Panc1 (cell line): ENCODE measurements around the gene SLC9C1. TPM values are rescaled to one million over a fixed set of nuclear protein-coding genes. Genes with fewer than 3 reads are reported as not detected.

ENCODE experiments used
- ATAC-seq: fragments of 200-7000 bp; cut with Tn5 transposase; 2 replicates; pipeline ENCODE4 v1.9.1; 2020; ENCODE audit warnings: mild to moderate bottlenecking, moderate library complexity
- BruUV-seq: library from RNA; stranded (reverse); fragments of 400-500 nt; replicated peaks from 2 replicates; lab custom pipeline; 2021; lab: Mats Ljungman, UMichigan
- CTCF ChIA-PET: fragments of 300-600 bp; sonication (Branson Sonifier 250); formaldehyde crosslinking; loops from one replicate; lab custom pipeline; 2022; ENCODE audit warnings: antibody characterized with exemption; lab: Charles Lee
- POLR2A ChIA-PET: fragments of 300-600 bp; sonication (Branson Sonifier 250); formaldehyde crosslinking; loops from one replicate; lab custom pipeline; 2022; ENCODE audit warnings: antibody characterized with exemption; lab: Charles Lee
- DNase-seq: peaks from one replicate; pipeline ENCODE4 v3.0.0-alpha.2; 2010; ENCODE audit warnings: low read depth, low spot score
- H3K27ac ChIP-seq: 2 replicates; pipeline ENCODE4 v1.5.1; 2011; ENCODE audit warnings: mild to moderate bottlenecking, low read length, inconsistent platforms
- H3K27me3 ChIP-seq: fragments of 200-500 bp; sonication (Bioruptor generic); 2 replicates; pipeline ENCODE4 v1.6.0; 2014; ENCODE audit warnings: low read length, inconsistent platforms; ENCODE audit not compliant: control insufficient read depth, insufficient read depth
- H3K36me3 ChIP-seq: fragments of 200-500 bp; sonication (Bioruptor generic); 2 replicates; pipeline ENCODE4 v1.5.1; 2014; ENCODE audit warnings: inconsistent platforms, mild to moderate bottlenecking, low read length, moderate library complexity; ENCODE audit not compliant: control insufficient read depth, insufficient read depth
- H3K4me1 ChIP-seq: 2 replicates; pipeline ENCODE4 v1.5.1; 2011; ENCODE audit warnings: inconsistent platforms, mild to moderate bottlenecking, low read length, moderate library complexity; ENCODE audit not compliant: control insufficient read depth, insufficient read depth
- H3K4me3 ChIP-seq, 2 experiments: 2 replicates each; pipeline ENCODE4 v1.5.1; 2011 to 2012; ENCODE audit warnings: low read depth in 2 of 2, low read length in 2 of 2, mild to moderate bottlenecking in 2 of 2, inconsistent platforms in 1 of 2, moderate library complexity in 1 of 2
- H3K9me3 ChIP-seq: fragments of 200-500 bp; sonication (Bioruptor generic); 2 replicates; pipeline ENCODE4 v1.5.1; 2014; ENCODE audit warnings: low read depth, mild to moderate bottlenecking, inconsistent platforms, low read length, moderate library complexity; ENCODE audit not compliant: control insufficient read depth, insufficient read depth
- POLR2AphosphoS5 ChIP-seq: IDR thresholded peaks from 2 replicates; pipeline ENCODE4 v1.6.1; 2012; ENCODE audit warnings: mild to moderate bottlenecking, low read depth, low read length, moderate library complexity
- SIN3A ChIP-seq: IDR thresholded peaks from 2 replicates; pipeline ENCODE4 v1.6.1; 2012; ENCODE audit warnings: low read depth, mild to moderate bottlenecking, low read length, moderate library complexity, borderline replicate concordance; ENCODE audit not compliant: insufficient read depth
- TCF7L2 ChIP-seq: IDR thresholded peaks from 2 replicates; pipeline ENCODE4 v1.6.1; 2011; ENCODE audit warnings: mild to moderate bottlenecking, low read depth, low read length, inconsistent platforms
- in situ Hi-C: cut with HindIII; loops from 2 replicates; pipeline ENCODE4 v1.10.0; 2016; ENCODE audit warnings: low sequenced_read_pairs, low pct_unique_long_range_greater_than_20kb
- intact Hi-C: fragments of 100-400 bp; cut with micrococcal nuclease; formaldehyde crosslinking; loops from one replicate; pipeline ENCODE4 v1.10.0; 2022; ENCODE audit not compliant: unreplicated experiment
- total RNA-seq: library from RNA; stranded (reverse); gene quantifications from one replicate; pipeline ENCODE4 v1.2.1, GENCODE V29; 2021; ENCODE audit not compliant: unreplicated experiment
- TF ChIP-seq, protein P1 (sequence below), 2 experiments: IDR thresholded peaks; 2 replicates each; pipeline ENCODE4 v1.6.1; 2011 to 2012; ENCODE audit warnings: low read depth in 2 of 2, control low read depth in 1 of 2, low read length in 1 of 2, mild to moderate bottlenecking in 1 of 2, moderate library complexity in 1 of 2; ENCODE audit not compliant: insufficient read depth in 1 of 2
- TF ChIP-seq, protein P2 (sequence below): fragments of 450-650 bp; IDR thresholded peaks from 2 replicates; pipeline ENCODE4 v1.5.1; 2017; ENCODE audit warnings: mild to moderate bottlenecking

SLC9C1 gene
- total RNA-seq, 1 experiment from 2014 or later = not detected

DNA sequence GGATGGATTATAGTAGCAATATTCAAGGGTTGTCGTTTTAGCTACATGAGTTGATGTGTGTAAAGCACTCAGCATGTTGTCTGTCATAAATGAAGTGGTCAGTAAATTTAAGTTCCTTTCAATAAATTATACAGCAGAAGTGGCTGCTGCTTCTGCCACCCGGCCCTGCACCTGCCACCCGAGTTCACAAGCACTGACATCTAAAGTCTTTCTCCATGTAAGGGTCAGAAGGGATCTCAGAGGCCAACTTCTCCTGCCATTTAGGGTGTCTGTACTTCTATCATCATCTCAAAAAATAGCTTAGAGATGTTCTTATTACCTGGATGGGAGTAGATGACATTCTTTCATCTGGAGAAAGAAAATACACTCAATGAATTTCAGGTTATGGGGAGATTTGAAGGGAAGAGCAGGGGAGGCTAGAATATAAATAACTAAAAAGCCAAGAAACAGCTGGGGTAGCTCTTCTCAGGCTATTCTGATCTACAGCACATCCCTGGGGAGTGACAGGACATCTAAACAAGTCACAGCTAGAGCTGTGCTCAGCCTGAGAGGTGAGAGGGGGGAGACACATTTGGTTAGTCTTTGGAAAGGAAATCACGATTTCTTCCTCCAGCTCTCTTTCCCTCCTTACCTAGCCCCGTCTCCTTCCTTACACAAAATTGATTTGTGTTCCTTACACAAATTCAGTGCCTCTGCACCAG, 169.0 kb downstream of the SLC9C1 start:
- Histone ChIP-seq H3K9me3 (no peaks in the 10 kb centered on the region), H3K27ac (no peak overlapping the region), H3K36me3 (no peaks in the 10 kb centered on the region), H3K4me1 (no peaks in the 10 kb centered on the region; the same call in 1 of the 2 replicates), H3K4me3 (no peak overlapping the region), H3K27me3 (no peaks in the 10 kb centered on the region)
- DNase-seq (no peak), ATAC-seq (no peak)
- POLR2A ChIA-PET = no interaction called here
- no TSS peak for BruUV-seq
- TF ChIP-seq POLR2AphosphoS5 (no peak), TCF7L2 (no peak)
- CTCF ChIA-PET = no interaction called here
- in situ Hi-C loops = no loop called here
- intact Hi-C loops = no loop called here

DNA sequence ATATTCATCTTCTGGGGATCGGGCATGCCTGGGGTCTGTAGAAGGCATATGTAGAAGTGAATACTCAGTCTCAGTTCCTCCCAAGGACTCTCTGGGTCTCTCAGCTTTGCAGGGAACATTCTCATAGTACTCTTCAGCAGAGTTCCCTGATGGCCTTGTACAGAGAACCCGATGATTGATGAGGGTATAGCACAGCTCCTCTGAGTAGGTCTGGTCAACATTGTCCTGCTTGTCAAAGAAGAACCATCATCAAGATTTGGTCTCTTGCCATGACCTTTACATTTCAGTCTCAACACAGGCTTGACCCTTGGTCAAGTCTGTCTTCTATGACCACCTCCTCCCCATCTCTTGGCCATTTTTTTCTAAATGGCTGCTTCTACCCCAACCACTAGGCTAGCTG, 170.5 kb downstream of the SLC9C1 start:
- ATAC-seq = no peak
- DNase-seq = no peak
- H3K9me3 ChIP-seq = no peaks in the 10 kb centered on the region
- H3K27me3 ChIP-seq = no peaks in the 10 kb centered on the region
- no peak overlapping the region for H3K4me3 ChIP-seq
- no peaks in the 10 kb centered on the region; the same call in 1 of the 2 replicates for H3K4me1 ChIP-seq
- in situ Hi-C loops (no loop called here), intact Hi-C loops (no loop called here)
- POLR2A ChIA-PET = no interaction called here
- TF ChIP-seq POLR2AphosphoS5 (no peak), SIN3A (no peak), TCF7L2 (no peak)
- TF ChIP-seq, protein P1, sequence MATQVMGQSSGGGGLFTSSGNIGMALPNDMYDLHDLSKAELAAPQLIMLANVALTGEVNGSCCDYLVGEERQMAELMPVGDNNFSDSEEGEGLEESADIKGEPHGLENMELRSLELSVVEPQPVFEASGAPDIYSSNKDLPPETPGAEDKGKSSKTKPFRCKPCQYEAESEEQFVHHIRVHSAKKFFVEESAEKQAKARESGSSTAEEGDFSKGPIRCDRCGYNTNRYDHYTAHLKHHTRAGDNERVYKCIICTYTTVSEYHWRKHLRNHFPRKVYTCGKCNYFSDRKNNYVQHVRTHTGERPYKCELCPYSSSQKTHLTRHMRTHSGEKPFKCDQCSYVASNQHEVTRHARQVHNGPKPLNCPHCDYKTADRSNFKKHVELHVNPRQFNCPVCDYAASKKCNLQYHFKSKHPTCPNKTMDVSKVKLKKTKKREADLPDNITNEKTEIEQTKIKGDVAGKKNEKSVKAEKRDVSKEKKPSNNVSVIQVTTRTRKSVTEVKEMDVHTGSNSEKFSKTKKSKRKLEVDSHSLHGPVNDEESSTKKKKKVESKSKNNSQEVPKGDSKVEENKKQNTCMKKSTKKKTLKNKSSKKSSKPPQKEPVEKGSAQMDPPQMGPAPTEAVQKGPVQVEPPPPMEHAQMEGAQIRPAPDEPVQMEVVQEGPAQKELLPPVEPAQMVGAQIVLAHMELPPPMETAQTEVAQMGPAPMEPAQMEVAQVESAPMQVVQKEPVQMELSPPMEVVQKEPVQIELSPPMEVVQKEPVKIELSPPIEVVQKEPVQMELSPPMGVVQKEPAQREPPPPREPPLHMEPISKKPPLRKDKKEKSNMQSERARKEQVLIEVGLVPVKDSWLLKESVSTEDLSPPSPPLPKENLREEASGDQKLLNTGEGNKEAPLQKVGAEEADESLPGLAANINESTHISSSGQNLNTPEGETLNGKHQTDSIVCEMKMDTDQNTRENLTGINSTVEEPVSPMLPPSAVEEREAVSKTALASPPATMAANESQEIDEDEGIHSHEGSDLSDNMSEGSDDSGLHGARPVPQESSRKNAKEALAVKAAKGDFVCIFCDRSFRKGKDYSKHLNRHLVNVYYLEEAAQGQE (IDR thresholded peaks at IDR 0.05; ENCODE audit: insufficient read depth in 1 of 2, low read depth in 2 of 2, low read length in 1 of 2) = no peak
- TF ChIP-seq, protein P2, sequence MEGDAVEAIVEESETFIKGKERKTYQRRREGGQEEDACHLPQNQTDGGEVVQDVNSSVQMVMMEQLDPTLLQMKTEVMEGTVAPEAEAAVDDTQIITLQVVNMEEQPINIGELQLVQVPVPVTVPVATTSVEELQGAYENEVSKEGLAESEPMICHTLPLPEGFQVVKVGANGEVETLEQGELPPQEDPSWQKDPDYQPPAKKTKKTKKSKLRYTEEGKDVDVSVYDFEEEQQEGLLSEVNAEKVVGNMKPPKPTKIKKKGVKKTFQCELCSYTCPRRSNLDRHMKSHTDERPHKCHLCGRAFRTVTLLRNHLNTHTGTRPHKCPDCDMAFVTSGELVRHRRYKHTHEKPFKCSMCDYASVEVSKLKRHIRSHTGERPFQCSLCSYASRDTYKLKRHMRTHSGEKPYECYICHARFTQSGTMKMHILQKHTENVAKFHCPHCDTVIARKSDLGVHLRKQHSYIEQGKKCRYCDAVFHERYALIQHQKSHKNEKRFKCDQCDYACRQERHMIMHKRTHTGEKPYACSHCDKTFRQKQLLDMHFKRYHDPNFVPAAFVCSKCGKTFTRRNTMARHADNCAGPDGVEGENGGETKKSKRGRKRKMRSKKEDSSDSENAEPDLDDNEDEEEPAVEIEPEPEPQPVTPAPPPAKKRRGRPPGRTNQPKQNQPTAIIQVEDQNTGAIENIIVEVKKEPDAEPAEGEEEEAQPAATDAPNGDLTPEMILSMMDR = no peak
- no TSS peak for BruUV-seq
- no peaks in the 10 kb centered on the region for H3K36me3 ChIP-seq
- no peak overlapping the region for H3K27ac ChIP-seq
- CTCF ChIA-PET = no interaction called here

DNA sequence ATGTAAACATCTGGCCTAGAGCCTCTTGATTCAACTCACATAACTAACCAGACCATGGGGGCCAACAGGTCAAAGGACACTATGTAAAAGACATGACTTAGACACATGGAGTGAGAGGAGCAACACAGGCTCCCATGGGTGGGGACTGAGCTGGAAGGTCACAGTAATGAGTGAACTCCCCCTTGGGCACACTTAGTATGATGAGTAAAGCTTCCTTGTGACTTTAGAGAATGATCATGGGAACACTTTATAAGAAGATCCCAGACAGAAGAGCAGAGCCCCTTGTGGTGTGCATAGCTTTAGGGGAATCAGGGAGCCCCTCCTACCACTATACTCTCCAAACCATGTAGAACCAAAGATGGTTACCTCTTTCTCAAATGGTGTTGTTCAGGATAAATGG, 171.1 kb downstream of the SLC9C1 start:
- ATAC-seq = no peak
- Histone ChIP-seq H3K4me1 (no peaks in the 10 kb centered on the region; the same call in 1 of the 2 replicates), H3K36me3 (no peaks in the 10 kb centered on the region), H3K9me3 (no peaks in the 10 kb centered on the region), H3K27ac (no peak overlapping the region), H3K4me3 (no peak overlapping the region), H3K27me3 (no peaks in the 10 kb centered on the region)
- no TSS peak for BruUV-seq
- no peak for DNase-seq
- no peak for TF ChIP-seq TCF7L2
- TF ChIP-seq SIN3A = no peak
- TF ChIP-seq, protein P1 (IDR thresholded peaks at IDR 0.05; ENCODE audit: insufficient read depth in 1 of 2, low read depth in 2 of 2, low read length in 1 of 2) = no peak
- no peak for TF ChIP-seq POLR2AphosphoS5
- TF ChIP-seq, protein P2 = no peak
- intact Hi-C loops (no loop called here), in situ Hi-C loops (no loop called here)
- CTCF ChIA-PET = no interaction called here
- POLR2A ChIA-PET = no interaction called here
